Peyer's patch (tissue), 4 donors: ENCODE data around the gene ADARB1.

Experiments used
- CTCF ChIP-seq, 6 experiments: fragments of 450-650 bp in 4 of 6; fragments of 200-600 bp in 2 of 6; sonication (generic) in 1 of 6; IDR thresholded peaks; one replicate each; pipeline ENCODE4 v1.5.1; 2017 to 2019; ENCODE audit warnings: antibody characterized with exemption in 6 of 6, mild to moderate bottlenecking in 3 of 6, moderate library complexity in 1 of 6
- POLR2A ChIP-seq, 2 donors: fragments of 450-650 bp; IDR thresholded peaks; one replicate each; pipeline ENCODE4 v1.5.1; 2017; ENCODE audit warnings: antibody characterized with exemption in 2 of 2, mild to moderate bottlenecking in 2 of 2, moderate library complexity in 2 of 2

GRCh38 chr21:45237401-45237800 is 163.0 kb downstream of the ADARB1 start:
- TF ChIP-seq CTCF (IDR thresholded peaks at IDR 0.05), result no peak
- TF ChIP-seq POLR2A (IDR thresholded peaks at IDR 0.05), result no peak
